ENCODE data around the gene LINGO4.

GRCh38 chr1:151854658-151855057, 49.4 kb upstream of the LINGO4 start:
- TF ChIP-seq, protein P1, sequence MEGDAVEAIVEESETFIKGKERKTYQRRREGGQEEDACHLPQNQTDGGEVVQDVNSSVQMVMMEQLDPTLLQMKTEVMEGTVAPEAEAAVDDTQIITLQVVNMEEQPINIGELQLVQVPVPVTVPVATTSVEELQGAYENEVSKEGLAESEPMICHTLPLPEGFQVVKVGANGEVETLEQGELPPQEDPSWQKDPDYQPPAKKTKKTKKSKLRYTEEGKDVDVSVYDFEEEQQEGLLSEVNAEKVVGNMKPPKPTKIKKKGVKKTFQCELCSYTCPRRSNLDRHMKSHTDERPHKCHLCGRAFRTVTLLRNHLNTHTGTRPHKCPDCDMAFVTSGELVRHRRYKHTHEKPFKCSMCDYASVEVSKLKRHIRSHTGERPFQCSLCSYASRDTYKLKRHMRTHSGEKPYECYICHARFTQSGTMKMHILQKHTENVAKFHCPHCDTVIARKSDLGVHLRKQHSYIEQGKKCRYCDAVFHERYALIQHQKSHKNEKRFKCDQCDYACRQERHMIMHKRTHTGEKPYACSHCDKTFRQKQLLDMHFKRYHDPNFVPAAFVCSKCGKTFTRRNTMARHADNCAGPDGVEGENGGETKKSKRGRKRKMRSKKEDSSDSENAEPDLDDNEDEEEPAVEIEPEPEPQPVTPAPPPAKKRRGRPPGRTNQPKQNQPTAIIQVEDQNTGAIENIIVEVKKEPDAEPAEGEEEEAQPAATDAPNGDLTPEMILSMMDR (conservative IDR thresholded peaks at IDR 0.05): no peak
- TF ChIP-seq ZFX (IDR thresholded peaks at IDR 0.05): no peak
